Activated CD8-positive, alpha-beta memory T cell treated with anti-CD3 and anti-CD28 coated beads, Interleukin-2, amount 50 U/mL, for 24 hours (primary cell): ENCODE measurements around the gene MON2.
"Not testable (repeated sequence)": the region's sequence is repeated elsewhere in the genome, so short reads cannot be mapped to it uniquely, and the experiment has no call there.

Experiments used
- DNase-seq: peaks from one replicate; pipeline ENCODE4 v3.0.0-alpha.2; 2020; ENCODE audit errors: extremely low read depth

The MON2 gene, protein sequence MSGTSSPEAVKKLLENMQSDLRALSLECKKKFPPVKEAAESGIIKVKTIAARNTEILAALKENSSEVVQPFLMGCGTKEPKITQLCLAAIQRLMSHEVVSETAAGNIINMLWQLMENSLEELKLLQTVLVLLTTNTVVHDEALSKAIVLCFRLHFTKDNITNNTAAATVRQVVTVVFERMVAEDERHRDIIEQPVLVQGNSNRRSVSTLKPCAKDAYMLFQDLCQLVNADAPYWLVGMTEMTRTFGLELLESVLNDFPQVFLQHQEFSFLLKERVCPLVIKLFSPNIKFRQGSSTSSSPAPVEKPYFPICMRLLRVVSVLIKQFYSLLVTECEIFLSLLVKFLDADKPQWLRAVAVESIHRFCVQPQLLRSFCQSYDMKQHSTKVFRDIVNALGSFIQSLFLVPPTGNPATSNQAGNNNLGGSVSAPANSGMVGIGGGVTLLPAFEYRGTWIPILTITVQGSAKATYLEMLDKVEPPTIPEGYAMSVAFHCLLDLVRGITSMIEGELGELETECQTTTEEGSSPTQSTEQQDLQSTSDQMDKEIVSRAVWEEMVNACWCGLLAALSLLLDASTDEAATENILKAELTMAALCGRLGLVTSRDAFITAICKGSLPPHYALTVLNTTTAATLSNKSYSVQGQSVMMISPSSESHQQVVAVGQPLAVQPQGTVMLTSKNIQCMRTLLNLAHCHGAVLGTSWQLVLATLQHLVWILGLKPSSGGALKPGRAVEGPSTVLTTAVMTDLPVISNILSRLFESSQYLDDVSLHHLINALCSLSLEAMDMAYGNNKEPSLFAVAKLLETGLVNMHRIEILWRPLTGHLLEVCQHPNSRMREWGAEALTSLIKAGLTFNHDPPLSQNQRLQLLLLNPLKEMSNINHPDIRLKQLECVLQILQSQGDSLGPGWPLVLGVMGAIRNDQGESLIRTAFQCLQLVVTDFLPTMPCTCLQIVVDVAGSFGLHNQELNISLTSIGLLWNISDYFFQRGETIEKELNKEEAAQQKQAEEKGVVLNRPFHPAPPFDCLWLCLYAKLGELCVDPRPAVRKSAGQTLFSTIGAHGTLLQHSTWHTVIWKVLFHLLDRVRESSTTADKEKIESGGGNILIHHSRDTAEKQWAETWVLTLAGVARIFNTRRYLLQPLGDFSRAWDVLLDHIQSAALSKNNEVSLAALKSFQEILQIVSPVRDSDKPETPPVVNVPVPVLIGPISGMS (N-terminal part only)

GRCh38 chr12:62466594-62467491, at the start of gene MON2:
MON2 (plus strand) TSS chr12:62466826; CDS start chr12:62467208, 382 bp downstream.
- peak; percentile 62 for DNase-seq

DNA sequence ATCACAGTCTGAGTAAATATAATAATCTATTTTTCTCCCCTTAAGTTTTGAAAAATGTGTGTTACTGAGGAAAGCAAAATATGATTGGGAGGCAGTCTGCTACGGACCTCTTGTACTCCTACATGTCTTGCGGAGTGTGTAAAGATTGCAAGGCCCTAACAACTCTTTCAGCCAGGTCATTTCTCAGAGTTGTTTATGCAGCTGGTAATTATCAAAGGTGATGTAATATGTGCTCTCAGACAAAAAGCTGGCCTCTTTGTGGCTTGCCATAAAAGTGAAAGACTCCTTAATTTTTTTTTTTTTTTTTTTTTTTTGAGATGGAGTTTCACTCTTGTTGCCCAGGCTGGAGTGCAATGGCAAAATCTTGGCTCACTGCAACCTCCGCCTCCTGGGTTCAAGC, 40.5 kb upstream of the MON2 start:
- DNase-seq = no peak

DNA sequence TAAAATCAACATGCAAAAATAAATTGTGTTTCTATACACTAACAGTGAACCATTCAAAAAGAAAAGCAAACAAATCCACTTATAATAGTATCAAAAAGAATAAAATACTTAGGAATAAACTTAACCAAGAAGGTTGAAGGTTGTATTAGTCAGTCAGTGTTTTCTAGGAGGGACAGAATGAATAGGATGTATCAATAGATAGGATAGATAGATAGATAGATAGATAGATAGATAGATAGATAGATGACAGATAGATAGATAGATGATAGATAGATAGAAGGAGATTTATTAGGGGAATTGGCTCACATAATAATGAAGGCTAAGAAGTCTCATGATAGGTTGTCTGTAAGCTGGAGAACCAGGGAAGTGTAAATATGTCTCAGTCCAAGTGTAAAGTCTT, 37.2 kb upstream of the MON2 start:
- no peak for DNase-seq

DNA sequence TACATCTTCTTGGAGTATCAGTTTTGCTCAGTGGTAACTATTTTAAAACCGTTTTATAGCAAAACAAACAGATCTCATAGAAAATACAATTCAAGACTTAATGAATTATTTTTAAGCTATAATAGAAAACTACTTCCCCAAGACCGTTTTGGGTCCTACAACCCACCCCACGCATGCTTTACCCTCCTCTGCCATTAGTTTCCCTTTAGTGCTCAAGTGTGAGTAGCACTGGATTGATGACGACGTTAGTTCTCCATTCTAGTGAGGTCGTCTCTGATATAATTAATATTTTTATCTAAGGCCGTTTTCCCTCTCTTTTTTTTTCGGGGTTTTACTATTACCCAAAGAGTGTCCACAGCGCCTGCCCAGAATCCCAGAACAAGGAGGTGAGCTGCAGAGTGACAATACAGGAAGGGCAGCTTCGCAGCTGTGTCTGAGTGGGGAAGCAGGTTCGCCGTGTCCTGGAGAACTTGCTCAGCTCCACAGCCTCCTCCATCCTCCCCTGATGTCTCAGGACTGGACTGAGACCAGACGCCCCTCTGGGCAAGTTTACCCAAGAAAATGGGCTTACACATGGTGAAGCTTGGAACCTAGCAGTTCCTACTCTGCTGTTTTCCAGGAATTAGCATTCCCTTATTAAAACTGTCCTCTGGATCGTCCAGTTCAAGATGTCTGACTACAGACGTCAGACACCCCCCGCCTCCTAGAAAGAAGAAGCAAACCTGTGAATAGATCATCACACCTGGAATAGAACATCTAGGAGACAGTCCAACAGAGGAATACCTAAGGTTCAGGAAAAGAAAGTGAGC, 31.9 kb upstream of the MON2 start:
- DNase-seq = no peak

- no peak for DNase-seq
Observed at GRCh38 chr12:62435303-62436163, 31.1 kb upstream of the MON2 start.

GRCh38 chr12:62436164-62436503, 30.5 kb upstream of the MON2 start:
- DNase-seq = no peak

DNA sequence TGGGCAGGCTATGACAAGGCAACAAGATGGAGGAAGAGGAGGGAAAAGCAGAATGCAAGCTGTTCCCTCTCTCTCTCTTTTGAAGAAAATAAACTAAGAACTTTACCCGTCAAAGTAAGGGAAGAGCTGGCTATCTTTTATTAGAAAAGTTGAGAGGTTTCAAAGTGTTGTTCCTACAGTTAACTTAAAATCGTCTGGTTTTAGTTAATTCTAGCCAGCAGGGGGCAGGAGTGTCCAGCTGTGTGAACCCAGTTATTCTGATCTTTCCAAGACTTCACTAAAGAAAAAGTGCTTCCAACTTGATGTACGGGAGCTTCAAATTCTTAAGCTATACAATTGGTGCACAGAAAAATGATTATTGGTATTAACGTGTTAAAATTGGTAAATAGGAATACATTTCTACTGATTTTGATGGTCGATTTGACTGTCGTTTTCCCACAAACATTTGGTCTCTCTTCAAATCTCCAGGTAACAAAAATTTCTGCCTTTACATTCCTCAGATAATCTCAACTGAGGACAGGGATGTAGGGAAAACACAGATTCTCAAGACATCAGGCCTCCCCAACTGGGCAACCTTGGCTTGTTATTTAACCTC, 28.4 kb upstream of the MON2 start:
- no peak for DNase-seq

GRCh38 chr12:62446754-62447452, 19.7 kb upstream of the MON2 start:
- DNase-seq = no peak

DNA sequence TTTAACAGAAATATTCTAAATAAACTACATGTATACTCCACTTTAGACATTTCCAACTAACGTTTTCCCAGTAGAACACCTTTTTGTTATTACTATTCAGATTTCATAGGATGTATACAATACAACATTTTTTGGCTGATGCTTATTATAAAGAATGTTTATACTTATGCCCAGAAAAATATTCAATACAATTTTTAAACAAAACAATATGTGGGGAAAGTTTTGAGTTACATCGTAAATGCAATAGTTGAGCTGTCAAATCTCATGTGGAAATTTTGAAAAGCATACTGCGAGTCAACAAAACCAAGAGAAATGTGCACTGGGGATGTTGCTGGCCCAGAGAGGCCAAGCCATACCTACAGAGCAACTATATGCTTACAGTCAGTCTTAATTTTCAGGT, 18.2 kb upstream of the MON2 start:
- DNase-seq = no peak

- not testable (repeated sequence) for DNase-seq
Observed at GRCh38 chr12:62455429-62455828, 11.2 kb upstream of the MON2 start.

GRCh38 chr12:62458626-62459025, 8.0 kb upstream of the MON2 start:
- no peak for DNase-seq

DNA sequence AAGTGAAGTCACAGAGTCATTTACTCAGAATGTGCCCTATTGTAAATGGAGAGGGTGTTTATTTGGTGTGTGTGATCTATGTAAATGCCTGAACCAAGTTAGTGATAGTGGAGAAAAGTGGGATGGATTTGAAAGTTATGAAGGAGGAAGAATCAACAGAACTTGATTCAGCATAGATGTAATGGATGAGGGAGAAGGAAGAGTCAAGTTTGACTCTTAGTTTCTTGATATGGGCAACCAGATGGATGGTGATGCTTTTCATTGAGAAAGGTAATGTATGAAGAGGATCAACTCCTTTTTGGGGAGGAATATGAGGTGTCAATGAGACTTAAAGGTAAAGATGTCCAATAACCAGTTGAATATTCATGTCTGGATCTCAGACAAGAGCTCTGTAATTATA, 6.7 kb upstream of the MON2 start:
- no peak for DNase-seq

DNA sequence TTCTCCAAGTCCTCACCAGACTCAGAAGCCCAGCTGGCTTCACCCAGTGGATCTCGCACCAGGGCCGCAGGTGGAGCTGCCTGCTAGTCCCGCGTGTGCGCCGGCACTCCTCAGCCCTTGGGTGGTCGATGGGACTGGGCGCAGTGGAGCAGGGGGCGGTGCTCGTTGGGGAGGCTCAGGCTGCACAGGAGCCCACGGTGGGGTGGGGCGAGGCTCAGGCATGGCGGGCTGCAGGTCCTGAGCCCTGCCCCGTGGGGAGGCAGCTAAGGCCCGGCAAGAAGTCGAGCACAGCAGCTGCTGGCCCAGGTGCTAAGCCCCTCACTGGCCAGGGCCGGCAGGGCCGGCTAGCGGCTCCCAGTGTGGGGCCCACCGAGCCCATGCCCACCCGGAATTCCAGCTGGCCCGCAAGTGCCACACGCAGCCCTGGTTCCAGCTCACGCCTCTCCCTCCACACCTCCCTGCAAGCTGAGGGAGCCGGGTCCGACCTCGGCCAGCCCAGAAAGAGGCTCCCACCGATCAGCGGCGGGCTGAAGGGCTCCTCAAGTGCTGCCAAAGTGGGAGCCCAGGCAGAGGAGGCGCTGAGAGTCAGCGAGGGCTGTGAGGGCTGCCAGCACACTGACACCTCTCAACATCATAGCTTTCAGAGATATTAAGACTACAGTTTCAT, 5.3 kb upstream of the MON2 start:
- DNase-seq = not testable (repeated sequence)

DNA sequence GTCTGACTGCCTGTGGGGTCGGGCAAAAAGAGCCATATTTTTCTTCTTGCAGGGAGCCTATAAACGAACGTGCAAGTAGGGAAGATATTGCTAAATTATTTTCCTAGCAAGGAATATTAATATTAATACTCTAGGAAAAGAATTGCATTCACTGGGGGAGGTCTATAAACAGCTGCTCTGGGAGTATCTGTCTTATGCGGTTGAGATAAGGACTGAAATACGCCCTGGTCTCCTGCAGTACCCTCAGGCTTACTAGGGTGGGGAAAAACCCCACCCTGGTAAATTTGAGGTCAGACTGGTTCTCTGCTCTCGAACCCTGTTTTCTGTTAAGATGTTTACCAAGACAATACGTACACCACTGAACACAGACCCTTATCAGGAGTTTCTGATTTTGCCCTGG, 3.4 kb upstream of the MON2 start:
- not testable (repeated sequence) for DNase-seq

DNA sequence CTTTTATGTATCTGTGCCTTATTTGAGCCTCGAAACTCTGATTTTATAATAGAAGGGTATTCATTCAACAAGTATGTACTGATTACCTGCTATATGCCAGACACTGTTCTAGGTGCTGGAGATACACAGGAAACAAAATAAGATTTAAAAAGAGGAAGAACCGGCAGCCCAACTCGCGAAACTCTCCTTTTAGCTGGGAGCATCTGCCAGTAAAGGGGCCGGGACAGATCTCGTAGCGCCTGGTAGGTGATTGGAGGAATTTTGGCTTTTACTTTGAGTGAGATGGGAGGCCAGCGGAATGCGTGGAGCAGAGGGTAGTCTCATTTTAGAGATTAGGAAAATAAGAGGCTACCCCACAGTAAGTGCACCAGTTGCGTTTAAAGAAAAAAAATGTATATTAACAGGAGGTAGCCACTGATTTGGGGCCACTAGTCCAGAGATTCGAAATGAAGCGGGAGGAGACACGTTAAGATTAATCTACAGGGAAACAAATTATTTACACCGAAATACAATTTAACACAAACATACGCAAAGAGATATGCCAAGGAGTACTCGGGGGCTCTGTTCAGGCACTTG, 520 bp upstream of the MON2 start:
- no peak for DNase-seq

DNA sequence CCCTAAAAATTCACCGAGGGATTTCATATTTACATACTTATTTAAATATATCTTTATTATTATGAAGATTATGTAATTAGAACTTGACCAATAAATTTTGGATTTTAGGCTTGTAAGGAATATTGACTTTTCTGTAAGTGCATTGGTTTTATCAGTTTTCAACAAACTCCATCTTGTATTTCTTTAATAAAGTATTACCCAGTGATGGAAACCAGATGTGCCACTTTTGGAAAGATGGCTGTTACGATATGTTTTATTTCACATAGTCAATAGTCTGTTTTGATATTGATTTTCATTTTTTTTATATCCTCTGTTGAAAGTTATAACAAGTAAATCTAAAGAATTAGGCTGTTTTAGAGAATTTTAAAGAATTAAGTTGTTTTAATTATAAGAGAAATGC, 1.8 kb downstream of the MON2 start:
- DNase-seq = no peak

GRCh38 chr12:62468935-62469334, 2.3 kb downstream of the MON2 start:
- no peak for DNase-seq

DNA sequence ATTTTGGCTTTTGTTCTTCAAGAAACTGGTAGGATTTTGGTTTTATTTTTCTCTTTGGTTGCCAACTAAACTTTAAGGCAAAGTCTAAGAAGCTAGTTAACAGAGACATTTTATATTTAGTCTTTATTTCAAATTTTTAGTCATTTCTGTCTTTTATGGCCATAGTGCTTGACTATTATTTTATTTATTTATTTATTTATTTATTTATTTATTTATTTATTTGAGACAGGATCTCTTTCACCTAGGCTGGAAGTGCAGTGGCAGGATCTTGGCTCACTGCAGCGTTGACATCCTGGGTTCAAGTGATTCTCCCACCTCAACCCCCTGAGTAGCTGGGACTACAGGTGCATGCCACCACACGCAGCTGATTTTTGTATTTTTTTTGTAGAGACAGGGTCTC, 3.1 kb downstream of the MON2 start:
- DNase-seq = no peak
